Measurements from ENCODE around the gene LHX5. TPM values are rescaled to one million over a fixed set of nuclear protein-coding genes. Genes with fewer than 3 reads are reported as not detected.

The LHX5 gene
- polyA plus RNA-seq, 2 donors, result not detected

- Histone ChIP-seq H3K27me3 (ENCODE audit: control insufficient read depth in 1 of 2, insufficient read depth in 2 of 2, low read length in 2 of 2) (no peaks in the 10 kb centered on the region), H3K4me3 (ENCODE audit: low read depth in 1 of 2, low read length in 2 of 2) (no peak overlapping the region), H3K27ac (ENCODE audit: low read depth in 2 of 2, low read length in 1 of 2) (no peak overlapping the region), H3K9me3 (ENCODE audit: control insufficient read depth in 2 of 2, insufficient read depth in 1 of 2, low read depth in 1 of 2, low read length in 1 of 2) (no peaks in the 10 kb centered on the region), H3K36me3 (ENCODE audit: control insufficient read depth in 2 of 2, insufficient read depth in 2 of 2, low read length in 1 of 2) (no peaks in the 10 kb centered on the region), H3K4me1 (ENCODE audit: control insufficient read depth in 2 of 2, insufficient read depth in 2 of 2, low read length in 1 of 2) (no peaks in the 10 kb centered on the region)
- 80 to 81% methylated on average over 6 of the region's 6 CpGs for WGBS, 2 donors
Measured at GRCh38 chr12:113436586-113436985, 35.1 kb downstream of the LHX5 start.

GRCh38 chr12:113435367-113435766 lies 36.3 kb downstream of the LHX5 start:
- Histone ChIP-seq H3K4me1 (ENCODE audit: control insufficient read depth in 2 of 2, insufficient read depth in 2 of 2, low read length in 1 of 2) (no peaks in the 10 kb centered on the region), H3K36me3 (ENCODE audit: control insufficient read depth in 2 of 2, insufficient read depth in 2 of 2, low read length in 1 of 2) (no peaks in the 10 kb centered on the region), H3K27me3 (ENCODE audit: control insufficient read depth in 1 of 2, insufficient read depth in 2 of 2, low read length in 2 of 2) (no peaks in the 10 kb centered on the region), H3K9me3 (ENCODE audit: control insufficient read depth in 2 of 2, insufficient read depth in 1 of 2, low read depth in 1 of 2, low read length in 1 of 2) (peaks cover 0 to 1% of the 10 kb centered on the region in 2 donors), H3K4me3 (ENCODE audit: low read depth in 1 of 2, low read length in 2 of 2) (no peak overlapping the region), H3K27ac (ENCODE audit: low read depth in 2 of 2, low read length in 1 of 2) (no peak overlapping the region)
- 82 to 84% methylated on average over 5 of the region's 5 CpGs for WGBS, 2 donors

GRCh38 chr12:113432986-113433385 lies 38.7 kb downstream of the LHX5 start:
- peaks cover 0 to 3% of the 10 kb centered on the region in 2 donors for H3K9me3 ChIP-seq (ENCODE audit: control insufficient read depth in 2 of 2, insufficient read depth in 1 of 2, low read depth in 1 of 2, low read length in 1 of 2)
- H3K36me3 ChIP-seq (ENCODE audit: control insufficient read depth in 2 of 2, insufficient read depth in 2 of 2, low read length in 1 of 2), result no peaks in the 10 kb centered on the region
- H3K4me1 ChIP-seq (ENCODE audit: control insufficient read depth in 2 of 2, insufficient read depth in 2 of 2, low read length in 1 of 2), result no peaks in the 10 kb centered on the region
- no peak overlapping the region for H3K4me3 ChIP-seq (ENCODE audit: low read depth in 1 of 2, low read length in 2 of 2)
- H3K27ac ChIP-seq (ENCODE audit: low read depth in 2 of 2, low read length in 1 of 2), result no peak overlapping the region
- H3K27me3 ChIP-seq (ENCODE audit: control insufficient read depth in 1 of 2, insufficient read depth in 2 of 2, low read length in 2 of 2), result no peaks in the 10 kb centered on the region

- Histone ChIP-seq H3K36me3 (ENCODE audit: control insufficient read depth in 2 of 2, insufficient read depth in 2 of 2, low read length in 1 of 2) (no peaks in the 10 kb centered on the region), H3K9me3 (ENCODE audit: control insufficient read depth in 2 of 2, insufficient read depth in 1 of 2, low read depth in 1 of 2, low read length in 1 of 2) (peaks cover 0 to 3% of the 10 kb centered on the region in 2 donors), H3K4me3 (ENCODE audit: low read depth in 1 of 2, low read length in 2 of 2) (no peak overlapping the region), H3K27ac (ENCODE audit: low read depth in 2 of 2, low read length in 1 of 2) (no peak overlapping the region), H3K27me3 (ENCODE audit: control insufficient read depth in 1 of 2, insufficient read depth in 2 of 2, low read length in 2 of 2) (no peaks in the 10 kb centered on the region), H3K4me1 (ENCODE audit: control insufficient read depth in 2 of 2, insufficient read depth in 2 of 2, low read length in 1 of 2) (no peaks in the 10 kb centered on the region)
- WGBS, 2 donors, result 69 to 81% methylated on average over 1 of the region's 1 CpG
Measured at GRCh38 chr12:113428482-113428881, 43.2 kb downstream of the LHX5 start.

- Histone ChIP-seq H3K4me3 (ENCODE audit: low read depth in 1 of 2, low read length in 2 of 2) (no peak overlapping the region), H3K9me3 (ENCODE audit: control insufficient read depth in 2 of 2, insufficient read depth in 1 of 2, low read depth in 1 of 2, low read length in 1 of 2) (peaks cover 0 to 3% of the 10 kb centered on the region in 2 donors), H3K27ac (ENCODE audit: low read depth in 2 of 2, low read length in 1 of 2) (no peak overlapping the region), H3K36me3 (ENCODE audit: control insufficient read depth in 2 of 2, insufficient read depth in 2 of 2, low read length in 1 of 2) (no peaks in the 10 kb centered on the region), H3K4me1 (ENCODE audit: control insufficient read depth in 2 of 2, insufficient read depth in 2 of 2, low read length in 1 of 2) (peaks cover 0 to under 1% of the 10 kb centered on the region in 2 donors), H3K27me3 (ENCODE audit: control insufficient read depth in 1 of 2, insufficient read depth in 2 of 2, low read length in 2 of 2) (no peaks in the 10 kb centered on the region)
- 50 to 69% methylated on average over 9 of the region's 9 CpGs for WGBS, 2 donors
Measured at GRCh38 chr12:113427882-113428281, 43.8 kb downstream of the LHX5 start.

- H3K27me3 ChIP-seq (ENCODE audit: control insufficient read depth in 1 of 2, insufficient read depth in 2 of 2, low read length in 2 of 2), result no peaks in the 10 kb centered on the region
- H3K27ac ChIP-seq (ENCODE audit: low read depth in 2 of 2, low read length in 1 of 2), result no peak overlapping the region
- no peaks in the 10 kb centered on the region for H3K36me3 ChIP-seq (ENCODE audit: control insufficient read depth in 2 of 2, insufficient read depth in 2 of 2, low read length in 1 of 2)
- no peak overlapping the region for H3K4me3 ChIP-seq (ENCODE audit: low read depth in 1 of 2, low read length in 2 of 2)
- H3K9me3 ChIP-seq (ENCODE audit: control insufficient read depth in 2 of 2, insufficient read depth in 1 of 2, low read depth in 1 of 2, low read length in 1 of 2), result peaks cover 0 to 3% of the 10 kb centered on the region in 2 donors
- WGBS, 2 donors, result 39 to 47% methylated on average over 11 of the region's 11 CpGs
- peaks cover 0 to 7% of the 10 kb centered on the region in 2 donors for H3K4me1 ChIP-seq (ENCODE audit: control insufficient read depth in 2 of 2, insufficient read depth in 2 of 2, low read length in 1 of 2)
Measured at GRCh38 chr12:113425960-113426453, 45.7 kb downstream of the LHX5 start.

- H3K4me3 ChIP-seq (ENCODE audit: low read depth in 1 of 2, low read length in 2 of 2), result no peak overlapping the region
- no peak overlapping the region for H3K27ac ChIP-seq (ENCODE audit: low read depth in 2 of 2, low read length in 1 of 2)
- H3K36me3 ChIP-seq (ENCODE audit: control insufficient read depth in 2 of 2, insufficient read depth in 2 of 2, low read length in 1 of 2), result no peaks in the 10 kb centered on the region
- no peaks in the 10 kb centered on the region for H3K9me3 ChIP-seq (ENCODE audit: control insufficient read depth in 2 of 2, insufficient read depth in 1 of 2, low read depth in 1 of 2, low read length in 1 of 2)
- peaks cover 0 to 7% of the 10 kb centered on the region in 2 donors for H3K4me1 ChIP-seq (ENCODE audit: control insufficient read depth in 2 of 2, insufficient read depth in 2 of 2, low read length in 1 of 2)
- no peaks in the 10 kb centered on the region for H3K27me3 ChIP-seq (ENCODE audit: control insufficient read depth in 1 of 2, insufficient read depth in 2 of 2, low read length in 2 of 2)
- WGBS, 2 donors, result 59 to 62% methylated on average over 20 of the region's 20 CpGs
Measured at GRCh38 chr12:113424915-113425823, 46.5 kb downstream of the LHX5 start.

- no peak overlapping the region for H3K27ac ChIP-seq (ENCODE audit: low read depth in 2 of 2, low read length in 1 of 2)
- no peaks in the 10 kb centered on the region for H3K27me3 ChIP-seq (ENCODE audit: control insufficient read depth in 1 of 2, insufficient read depth in 2 of 2, low read length in 2 of 2)
- no peaks in the 10 kb centered on the region for H3K9me3 ChIP-seq (ENCODE audit: control insufficient read depth in 2 of 2, insufficient read depth in 1 of 2, low read depth in 1 of 2, low read length in 1 of 2)
- H3K4me1 ChIP-seq (ENCODE audit: control insufficient read depth in 2 of 2, insufficient read depth in 2 of 2, low read length in 1 of 2), result peaks cover 0 to 7% of the 10 kb centered on the region in 2 donors
- WGBS, 2 donors, result 77 to 86% methylated on average over 1 of the region's 1 CpG
- H3K36me3 ChIP-seq (ENCODE audit: control insufficient read depth in 2 of 2, insufficient read depth in 2 of 2, low read length in 1 of 2), result no peaks in the 10 kb centered on the region
- no peak overlapping the region for H3K4me3 ChIP-seq (ENCODE audit: low read depth in 1 of 2, low read length in 2 of 2)
Measured at GRCh38 chr12:113424456-113424855, 47.2 kb downstream of the LHX5 start.

GRCh38 chr12:113422886-113423669 lies 48.6 kb downstream of the LHX5 start:
- H3K27ac ChIP-seq (ENCODE audit: low read depth in 2 of 2, low read length in 1 of 2), result no peak overlapping the region

More at GRCh38 chr12:113422886-113423669, 48.6 kb downstream of the LHX5 start:
- H3K27me3 ChIP-seq (ENCODE audit: control insufficient read depth in 1 of 2, insufficient read depth in 2 of 2, low read length in 2 of 2), result no peaks in the 10 kb centered on the region
- WGBS, 2 donors, result 69 to 83% methylated on average over 6 of the region's 6 CpGs
- no peaks in the 10 kb centered on the region for H3K36me3 ChIP-seq (ENCODE audit: control insufficient read depth in 2 of 2, insufficient read depth in 2 of 2, low read length in 1 of 2)
- peaks cover 0 to 7% of the 10 kb centered on the region in 2 donors for H3K4me1 ChIP-seq (ENCODE audit: control insufficient read depth in 2 of 2, insufficient read depth in 2 of 2, low read length in 1 of 2)
- H3K4me3 ChIP-seq (ENCODE audit: low read depth in 1 of 2, low read length in 2 of 2), result peak overlapping the region in 1 of 2 donors; percentile 35
- no peaks in the 10 kb centered on the region for H3K9me3 ChIP-seq (ENCODE audit: control insufficient read depth in 2 of 2, insufficient read depth in 1 of 2, low read depth in 1 of 2, low read length in 1 of 2)
